HFFc6 (cell line): Measurements from ENCODE around the gene TENM4. TPM values are rescaled to one million over a fixed set of nuclear protein-coding genes. Genes with fewer than 3 reads are reported as not detected.
A peak's percentile ranks its signal among the peaks of the same experiment; 100 is the strongest.

Source experiments
- DNase-seq: peaks from one replicate; pipeline ENCODE4 v3.0.0-alpha.2; 2018
- H3K27ac Mint-ChIP-seq: 2 replicates; pipeline ENCODE4 v1.8.0; 2020; ENCODE audit warnings: mild to moderate bottlenecking, mixed read lengths
- H3K27me3 Mint-ChIP-seq: 2 replicates; pipeline ENCODE4 v1.8.0; 2021; ENCODE audit warnings: mild to moderate bottlenecking, moderate library complexity, mixed read lengths; ENCODE audit not compliant: insufficient read depth
- H3K36me3 Mint-ChIP-seq: 2 replicates; pipeline ENCODE4 v1.8.0; 2021; ENCODE audit warnings: low read depth, mixed read lengths
- H3K4me1 Mint-ChIP-seq: 2 replicates; pipeline ENCODE4 v1.8.0; 2020; ENCODE audit warnings: low read depth, mixed read lengths
- H3K4me3 Mint-ChIP-seq: 2 replicates; pipeline ENCODE4 v1.8.0; 2020; ENCODE audit warnings: mild to moderate bottlenecking, moderate library complexity, mixed read lengths
- H3K9me3 Mint-ChIP-seq: 2 replicates; pipeline ENCODE4 v1.8.0; 2020; ENCODE audit warnings: mild to moderate bottlenecking, mixed read lengths
- total RNA-seq, 6 experiments: library from RNA; stranded (reverse); fragmentation: NEBNext Ultra II Directional; extraction: Animal tissue kit (Norgen Biotek cat#: 25700); gene quantifications; 2 replicates in 1 of 6; 3 replicates in 5 of 6; pipeline ENCODE4 v1.2.3, GENCODE V29; 2021
- TF ChIP-seq, protein P1 (sequence below): fragments of 200-600 bp; sonication (generic); IDR thresholded peaks from 2 replicates; pipeline ENCODE4 v1.5.0; 2021; ENCODE audit warnings: antibody characterized with exemption, mild to moderate bottlenecking

The TENM4 gene
- total RNA-seq, 6 experiments from 2014 or later = 20.9 to 45.5 (median 26.5) TPM

- peaks cover 8% of the 10 kb centered on the region for H3K36me3 Mint-ChIP-seq
- no peak overlapping the region for H3K4me3 Mint-ChIP-seq
- no peaks in the 10 kb centered on the region for H3K9me3 Mint-ChIP-seq
- DNase-seq = no peak
- H3K27me3 Mint-ChIP-seq = no peaks in the 10 kb centered on the region
- H3K4me1 Mint-ChIP-seq = peaks cover 87% of the 10 kb centered on the region
- H3K27ac Mint-ChIP-seq = peak overlapping the region; percentile 90
- TF ChIP-seq, protein P1, sequence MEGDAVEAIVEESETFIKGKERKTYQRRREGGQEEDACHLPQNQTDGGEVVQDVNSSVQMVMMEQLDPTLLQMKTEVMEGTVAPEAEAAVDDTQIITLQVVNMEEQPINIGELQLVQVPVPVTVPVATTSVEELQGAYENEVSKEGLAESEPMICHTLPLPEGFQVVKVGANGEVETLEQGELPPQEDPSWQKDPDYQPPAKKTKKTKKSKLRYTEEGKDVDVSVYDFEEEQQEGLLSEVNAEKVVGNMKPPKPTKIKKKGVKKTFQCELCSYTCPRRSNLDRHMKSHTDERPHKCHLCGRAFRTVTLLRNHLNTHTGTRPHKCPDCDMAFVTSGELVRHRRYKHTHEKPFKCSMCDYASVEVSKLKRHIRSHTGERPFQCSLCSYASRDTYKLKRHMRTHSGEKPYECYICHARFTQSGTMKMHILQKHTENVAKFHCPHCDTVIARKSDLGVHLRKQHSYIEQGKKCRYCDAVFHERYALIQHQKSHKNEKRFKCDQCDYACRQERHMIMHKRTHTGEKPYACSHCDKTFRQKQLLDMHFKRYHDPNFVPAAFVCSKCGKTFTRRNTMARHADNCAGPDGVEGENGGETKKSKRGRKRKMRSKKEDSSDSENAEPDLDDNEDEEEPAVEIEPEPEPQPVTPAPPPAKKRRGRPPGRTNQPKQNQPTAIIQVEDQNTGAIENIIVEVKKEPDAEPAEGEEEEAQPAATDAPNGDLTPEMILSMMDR = no peak
These were observed 423.0 kb downstream of the TENM4 start for GRCh38 chr11:79017811-79018210.

- TF ChIP-seq, protein P1 = no peak
- no peaks in the 10 kb centered on the region for H3K9me3 Mint-ChIP-seq
- peak overlapping the region; percentile 11; the same call in 1 of the 2 replicates for H3K4me3 Mint-ChIP-seq
- H3K27me3 Mint-ChIP-seq = peaks cover 2% of the 10 kb centered on the region; the same call in 1 of the 2 replicates
- H3K36me3 Mint-ChIP-seq = peaks cover 6% of the 10 kb centered on the region
- H3K4me1 Mint-ChIP-seq = peaks cover 55% of the 10 kb centered on the region
- DNase-seq = peak; percentile 53
- peak overlapping the region; percentile 94 for H3K27ac Mint-ChIP-seq
These were observed 427.3 kb downstream of the TENM4 start for GRCh38 chr11:79013509-79013908.

GRCh38 chr11:79011357-79011756 is 429.5 kb downstream of the TENM4 start:
- Mint-ChIP-seq H3K27ac (no peak overlapping the region), H3K36me3 (peaks cover 6% of the 10 kb centered on the region), H3K27me3 (peaks cover 4% of the 10 kb centered on the region; the same call in 1 of the 2 replicates), H3K9me3 (no peaks in the 10 kb centered on the region), H3K4me1 (peaks cover 33% of the 10 kb centered on the region), H3K4me3 (no peak overlapping the region)
- TF ChIP-seq, protein P1 = no peak
- no peak for DNase-seq

DNA sequence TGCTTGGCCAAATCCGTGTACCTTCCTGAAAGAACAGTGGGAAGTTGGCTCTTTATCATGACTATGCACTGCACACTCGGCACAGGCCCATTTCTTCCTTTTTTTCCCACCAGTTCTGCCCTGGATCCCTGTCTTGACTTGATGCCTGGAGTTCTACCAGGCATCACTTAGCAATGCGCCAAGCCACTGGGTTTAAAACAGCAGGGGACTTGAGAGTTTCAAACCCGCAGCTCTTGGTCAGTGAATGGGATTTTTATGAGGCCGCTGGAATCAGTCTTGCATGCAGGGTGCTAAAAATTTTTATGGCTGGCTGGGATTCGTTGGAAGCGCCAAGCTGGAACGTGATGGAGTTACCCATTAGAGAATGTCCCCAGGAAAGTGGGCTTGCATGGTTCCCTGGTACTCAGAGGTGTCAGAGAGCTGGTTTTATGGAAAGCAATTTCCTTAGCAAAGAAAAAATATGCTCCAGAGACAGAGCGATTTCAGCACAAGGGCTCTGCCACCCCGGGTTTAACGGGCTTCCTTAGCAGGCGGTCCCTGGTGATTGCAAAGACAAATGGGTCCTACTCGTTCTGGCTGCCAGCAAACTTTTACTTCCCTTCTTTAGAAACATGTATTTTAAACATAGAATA is 432.9 kb downstream of the TENM4 start:
- peaks cover 4% of the 10 kb centered on the region for H3K4me1 Mint-ChIP-seq
- peaks cover 14% of the 10 kb centered on the region; the same call in 1 of the 2 replicates for H3K9me3 Mint-ChIP-seq
- H3K27ac Mint-ChIP-seq = no peak overlapping the region
- H3K36me3 Mint-ChIP-seq = peaks cover 21% of the 10 kb centered on the region
- no peak overlapping the region for H3K4me3 Mint-ChIP-seq
- TF ChIP-seq, protein P1 = no peak
- no peak for DNase-seq
- peaks cover 4% of the 10 kb centered on the region; the same call in 1 of the 2 replicates for H3K27me3 Mint-ChIP-seq

GRCh38 chr11:79006854-79007253 is 434.0 kb downstream of the TENM4 start:
- TF ChIP-seq, protein P1 = no peak
- H3K27ac Mint-ChIP-seq = no peak overlapping the region
- no peaks in the 10 kb centered on the region for H3K4me1 Mint-ChIP-seq
- H3K27me3 Mint-ChIP-seq = peaks cover 4% of the 10 kb centered on the region; the same call in 1 of the 2 replicates
- H3K9me3 Mint-ChIP-seq = peaks cover 14% of the 10 kb centered on the region; the same call in 1 of the 2 replicates
- DNase-seq = no peak
- H3K4me3 Mint-ChIP-seq = no peak overlapping the region
- H3K36me3 Mint-ChIP-seq = peaks cover 21% of the 10 kb centered on the region
